Measurements from ENCODE around the gene PFN2.

GRCh38 chr3:149971403-149972075 lies 844 bp upstream of the PFN2 start:
- TF ChIP-seq CTCF (IDR thresholded peaks at IDR 0.05 in 8 of 11, conservative IDR thresholded peaks at IDR 0.05 in 3 of 11) = no peak
- TF ChIP-seq POLR2A (IDR thresholded peaks at IDR 0.05) = no peak
- peak in 1 of 3 donors; percentile 20 for TF ChIP-seq POLR2AphosphoS5 (IDR thresholded peaks at IDR 0.05)
